Ishikawa (cell line): Measurements from ENCODE around the gene KSR2.

ENCODE experiments used
- CEBPB ChIP-seq: IDR thresholded peaks from 2 replicates; pipeline ENCODE4 v1.6.1; 2012
- CREB1 ChIP-seq: IDR thresholded peaks from 2 replicates; pipeline ENCODE4 v1.6.1; 2012; ENCODE audit warnings: low read depth
- EGR1 ChIP-seq: IDR thresholded peaks from 2 replicates; pipeline ENCODE4 v1.6.1; 2012
- EP300 ChIP-seq: IDR thresholded peaks from 2 replicates; pipeline ENCODE4 v1.6.1; 2012; ENCODE audit warnings: borderline replicate concordance
- FOXM1 ChIP-seq: IDR thresholded peaks from 2 replicates; pipeline ENCODE4 v1.6.1; 2012; ENCODE audit warnings: low read depth, borderline replicate concordance
- NFIC ChIP-seq: IDR thresholded peaks from 2 replicates; pipeline ENCODE4 v1.6.1; 2012
- RAD21 ChIP-seq: IDR thresholded peaks from 2 replicates; pipeline ENCODE4 v1.6.1; 2012; ENCODE audit warnings: low read depth
- TAF1 ChIP-seq: IDR thresholded peaks from 2 replicates; pipeline ENCODE4 v1.6.1; 2012; ENCODE audit warnings: low read depth, mild to moderate bottlenecking
- TCF12 ChIP-seq: IDR thresholded peaks from 2 replicates; pipeline ENCODE4 v1.6.1; 2012; ENCODE audit warnings: low read depth
- TEAD4 ChIP-seq: IDR thresholded peaks from 2 replicates; pipeline ENCODE4 v1.6.1; 2012
- YY1 ChIP-seq: IDR thresholded peaks from 2 replicates; pipeline ENCODE4 v1.6.1; 2012; ENCODE audit warnings: low read depth
- ZBTB7A ChIP-seq: IDR thresholded peaks from 2 replicates; pipeline ENCODE4 v1.6.1; 2012; ENCODE audit warnings: low read depth
- TF ChIP-seq, protein P1 (sequence below): IDR thresholded peaks from 2 replicates; pipeline ENCODE4 v1.6.1; 2012
- TF ChIP-seq, protein P2 (sequence below): IDR thresholded peaks from 2 replicates; pipeline ENCODE4 v1.6.1; 2012
- TF ChIP-seq, protein P3 (sequence below): IDR thresholded peaks from 2 replicates; pipeline ENCODE4 v1.6.1; 2012; ENCODE audit warnings: low read depth, mild to moderate bottlenecking

KSR2 gene

GRCh38 chr12:117714203-117714602, 254.6 kb downstream of the KSR2 start:
- TF ChIP-seq, protein P1, sequence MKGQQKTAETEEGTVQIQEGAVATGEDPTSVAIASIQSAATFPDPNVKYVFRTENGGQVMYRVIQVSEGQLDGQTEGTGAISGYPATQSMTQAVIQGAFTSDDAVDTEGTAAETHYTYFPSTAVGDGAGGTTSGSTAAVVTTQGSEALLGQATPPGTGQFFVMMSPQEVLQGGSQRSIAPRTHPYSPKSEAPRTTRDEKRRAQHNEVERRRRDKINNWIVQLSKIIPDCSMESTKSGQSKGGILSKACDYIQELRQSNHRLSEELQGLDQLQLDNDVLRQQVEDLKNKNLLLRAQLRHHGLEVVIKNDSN = no peak
- no peak for TF ChIP-seq RAD21
- TF ChIP-seq EP300 = no peak
- no peak for TF ChIP-seq NFIC
- no peak for TF ChIP-seq ZBTB7A
- no peak for TF ChIP-seq EGR1
- TF ChIP-seq, protein P2, sequence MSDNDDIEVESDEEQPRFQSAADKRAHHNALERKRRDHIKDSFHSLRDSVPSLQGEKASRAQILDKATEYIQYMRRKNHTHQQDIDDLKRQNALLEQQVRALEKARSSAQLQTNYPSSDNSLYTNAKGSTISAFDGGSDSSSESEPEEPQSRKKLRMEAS = no peak
- TF ChIP-seq, protein P3, sequence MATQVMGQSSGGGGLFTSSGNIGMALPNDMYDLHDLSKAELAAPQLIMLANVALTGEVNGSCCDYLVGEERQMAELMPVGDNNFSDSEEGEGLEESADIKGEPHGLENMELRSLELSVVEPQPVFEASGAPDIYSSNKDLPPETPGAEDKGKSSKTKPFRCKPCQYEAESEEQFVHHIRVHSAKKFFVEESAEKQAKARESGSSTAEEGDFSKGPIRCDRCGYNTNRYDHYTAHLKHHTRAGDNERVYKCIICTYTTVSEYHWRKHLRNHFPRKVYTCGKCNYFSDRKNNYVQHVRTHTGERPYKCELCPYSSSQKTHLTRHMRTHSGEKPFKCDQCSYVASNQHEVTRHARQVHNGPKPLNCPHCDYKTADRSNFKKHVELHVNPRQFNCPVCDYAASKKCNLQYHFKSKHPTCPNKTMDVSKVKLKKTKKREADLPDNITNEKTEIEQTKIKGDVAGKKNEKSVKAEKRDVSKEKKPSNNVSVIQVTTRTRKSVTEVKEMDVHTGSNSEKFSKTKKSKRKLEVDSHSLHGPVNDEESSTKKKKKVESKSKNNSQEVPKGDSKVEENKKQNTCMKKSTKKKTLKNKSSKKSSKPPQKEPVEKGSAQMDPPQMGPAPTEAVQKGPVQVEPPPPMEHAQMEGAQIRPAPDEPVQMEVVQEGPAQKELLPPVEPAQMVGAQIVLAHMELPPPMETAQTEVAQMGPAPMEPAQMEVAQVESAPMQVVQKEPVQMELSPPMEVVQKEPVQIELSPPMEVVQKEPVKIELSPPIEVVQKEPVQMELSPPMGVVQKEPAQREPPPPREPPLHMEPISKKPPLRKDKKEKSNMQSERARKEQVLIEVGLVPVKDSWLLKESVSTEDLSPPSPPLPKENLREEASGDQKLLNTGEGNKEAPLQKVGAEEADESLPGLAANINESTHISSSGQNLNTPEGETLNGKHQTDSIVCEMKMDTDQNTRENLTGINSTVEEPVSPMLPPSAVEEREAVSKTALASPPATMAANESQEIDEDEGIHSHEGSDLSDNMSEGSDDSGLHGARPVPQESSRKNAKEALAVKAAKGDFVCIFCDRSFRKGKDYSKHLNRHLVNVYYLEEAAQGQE = no peak
- no peak for TF ChIP-seq YY1
- TF ChIP-seq TAF1 = no peak

GRCh38 chr12:117710121-117710520, 258.7 kb downstream of the KSR2 start:
- TF ChIP-seq CEBPB (no peak), CREB1 (no peak), EP300 (no peak), FOXM1 (no peak), YY1 (no peak), NFIC (no peak), TCF12 (no peak)

- no peak for TF ChIP-seq RAD21
- TF ChIP-seq, protein P2 = no peak
- TF ChIP-seq CEBPB = no peak
- no peak for TF ChIP-seq TCF12
- no peak for TF ChIP-seq YY1
- TF ChIP-seq, protein P1 = no peak
- TF ChIP-seq EP300 = no peak
- TF ChIP-seq ZBTB7A = no peak
- no peak for TF ChIP-seq EGR1
- TF ChIP-seq TAF1 = no peak
- no peak for TF ChIP-seq TEAD4
- no peak for TF ChIP-seq FOXM1
- TF ChIP-seq CREB1 = no peak
- TF ChIP-seq NFIC = no peak
- TF ChIP-seq, protein P3 = no peak
These were observed 260.9 kb downstream of the KSR2 start for GRCh38 chr12:117707861-117708260.

- TF ChIP-seq, protein P2 = no peak
- TF ChIP-seq FOXM1 = no peak
- no peak for TF ChIP-seq TEAD4
- TF ChIP-seq EP300 = no peak
- no peak for TF ChIP-seq CREB1
- TF ChIP-seq ZBTB7A = no peak
- TF ChIP-seq, protein P3 = no peak
- TF ChIP-seq EGR1 = no peak
- TF ChIP-seq NFIC = no peak
- TF ChIP-seq RAD21 = no peak
These were observed 265.2 kb downstream of the KSR2 start for GRCh38 chr12:117703584-117703983.
